Measurements from ENCODE around the gene PRDM16.

PRDM16 gene

DNA sequence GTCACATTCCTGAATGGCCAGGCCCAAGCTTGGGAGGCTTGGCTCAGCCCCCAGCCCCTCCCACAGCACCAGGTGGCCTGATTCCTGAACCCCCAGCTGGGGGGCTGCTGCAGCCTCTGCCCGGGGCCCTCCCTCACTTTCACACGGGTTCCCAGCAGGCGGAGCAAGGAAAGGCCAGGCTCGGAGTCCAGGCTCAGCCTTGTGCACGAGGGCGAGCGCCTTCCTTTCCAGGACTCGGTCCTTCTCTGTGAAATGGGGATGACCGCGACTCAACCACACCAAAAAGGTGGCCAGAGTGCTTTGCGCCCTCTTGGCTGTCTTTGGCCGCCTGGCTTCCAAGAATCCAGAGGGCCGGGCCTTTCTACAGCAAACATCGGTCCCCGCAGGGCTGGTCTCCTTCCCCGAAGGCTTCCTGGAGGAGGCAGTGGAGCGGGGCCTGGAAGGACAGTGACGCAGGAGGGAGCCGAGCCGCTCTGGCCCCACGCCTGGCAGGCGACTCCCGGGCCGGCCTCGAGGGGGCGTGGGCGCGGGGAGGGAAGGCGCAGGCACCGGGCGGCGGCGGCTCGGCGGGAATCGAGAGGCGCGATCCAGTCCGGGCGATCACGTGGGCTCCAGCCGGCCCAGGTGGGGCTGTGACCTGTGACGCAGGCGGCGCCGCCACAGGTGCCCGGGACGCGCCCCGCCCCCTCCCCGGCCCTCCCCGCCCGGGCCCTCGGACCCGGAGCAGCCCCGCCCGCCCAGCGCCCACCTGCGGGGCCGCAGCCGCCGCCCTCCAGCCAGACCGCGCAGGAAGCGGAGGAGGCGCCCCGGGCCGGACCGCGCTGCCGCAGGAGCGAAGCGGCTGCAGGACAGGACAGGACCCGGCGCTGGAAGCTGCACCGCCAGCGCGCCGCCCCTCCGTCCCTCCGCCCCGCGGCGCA, 385.1 kb downstream of the PRDM16 start, which contains the start of gene ARHGEF16 (continued):
- TF ChIP-seq, protein P1, sequence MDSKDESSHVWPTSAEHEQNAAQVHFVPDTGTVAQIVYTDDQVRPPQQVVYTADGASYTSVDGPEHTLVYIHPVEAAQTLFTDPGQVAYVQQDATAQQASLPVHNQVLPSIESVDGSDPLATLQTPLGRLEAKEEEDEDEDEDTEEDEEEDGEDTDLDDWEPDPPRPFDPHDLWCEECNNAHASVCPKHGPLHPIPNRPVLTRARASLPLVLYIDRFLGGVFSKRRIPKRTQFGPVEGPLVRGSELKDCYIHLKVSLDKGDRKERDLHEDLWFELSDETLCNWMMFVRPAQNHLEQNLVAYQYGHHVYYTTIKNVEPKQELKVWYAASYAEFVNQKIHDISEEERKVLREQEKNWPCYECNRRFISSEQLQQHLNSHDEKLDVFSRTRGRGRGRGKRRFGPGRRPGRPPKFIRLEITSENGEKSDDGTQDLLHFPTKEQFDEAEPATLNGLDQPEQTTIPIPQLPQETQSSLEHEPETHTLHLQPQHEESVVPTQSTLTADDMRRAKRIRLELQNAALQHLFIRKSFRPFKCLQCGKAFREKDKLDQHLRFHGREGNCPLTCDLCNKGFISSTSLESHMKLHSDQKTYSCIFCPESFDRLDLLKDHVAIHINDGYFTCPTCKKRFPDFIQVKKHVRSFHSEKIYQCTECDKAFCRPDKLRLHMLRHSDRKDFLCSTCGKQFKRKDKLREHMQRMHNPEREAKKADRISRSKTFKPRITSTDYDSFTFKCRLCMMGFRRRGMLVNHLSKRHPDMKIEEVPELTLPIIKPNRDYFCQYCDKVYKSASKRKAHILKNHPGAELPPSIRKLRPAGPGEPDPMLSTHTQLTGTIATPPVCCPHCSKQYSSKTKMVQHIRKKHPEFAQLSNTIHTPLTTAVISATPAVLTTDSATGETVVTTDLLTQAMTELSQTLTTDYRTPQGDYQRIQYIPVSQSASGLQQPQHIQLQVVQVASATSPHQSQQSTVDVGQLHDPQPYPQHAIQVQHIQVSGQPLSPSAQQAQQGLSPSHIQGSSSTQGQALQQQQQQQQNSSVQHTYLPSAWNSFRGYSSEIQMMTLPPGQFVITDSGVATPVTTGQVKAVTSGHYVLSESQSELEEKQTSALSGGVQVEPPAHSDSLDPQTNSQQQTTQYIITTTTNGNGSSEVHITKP (tag by site-specific recombination; IDR thresholded peaks at IDR 0.05), result no peak
- TF ChIP-seq ZNF585B (tag by site-specific recombination; IDR thresholded peaks at IDR 0.05) (no peak), HOXA7 (CRISPR knock-in tag; IDR thresholded peaks at IDR 0.05; ENCODE audit: borderline replicate concordance) (no peak), ZNF169 (tag by site-specific recombination; IDR thresholded peaks at IDR 0.05) (no peak), ZFP69B (tag by site-specific recombination; IDR thresholded peaks at IDR 0.05) (0 out of 2 replicates have a peak, but pooled peaks have one; percentile 48), ZNF521 (tag by site-specific recombination; IDR thresholded peaks at IDR 0.05) (no peak), ZNF529 (tag by site-specific recombination; IDR thresholded peaks at IDR 0.05; ENCODE audit: insufficient replicate concordance) (no peak), ZNF138 (tag by site-specific recombination; IDR thresholded peaks at IDR 0.05; ENCODE audit: borderline replicate concordance) (no peak), ZNF157 (tag by site-specific recombination; IDR thresholded peaks at IDR 0.05) (no peak), ZNF561 (tag by site-specific recombination; IDR thresholded peaks at IDR 0.05; ENCODE audit: borderline replicate concordance) (peak; percentile 59; the same call in 1 of the 2 replicates), ZNF391 (tag by site-specific recombination; IDR thresholded peaks at IDR 0.05; ENCODE audit: borderline replicate concordance, low read depth) (0 out of 2 replicates have a peak, but pooled peaks have one; percentile 24), ZNF626 (tag by site-specific recombination; IDR thresholded peaks at IDR 0.05) (no peak), PRDM1 (tag by site-specific recombination; IDR thresholded peaks at IDR 0.05) (no peak), ZNF621 (tag by site-specific recombination; IDR thresholded peaks at IDR 0.05) (no peak), ZNF404 (tag by site-specific recombination; IDR thresholded peaks at IDR 0.05) (no peak), GLI4 (tag by site-specific recombination; IDR thresholded peaks at IDR 0.05) (peak; percentile 99), ZNF146 (tag by site-specific recombination; IDR thresholded peaks at IDR 0.05) (no peak), ZBTB17 (tag by site-specific recombination; IDR thresholded peaks at IDR 0.05) (no peak), GLIS1 (tag by site-specific recombination; IDR thresholded peaks at IDR 0.05) (peak; percentile 57)
- TF ChIP-seq, protein P2, sequence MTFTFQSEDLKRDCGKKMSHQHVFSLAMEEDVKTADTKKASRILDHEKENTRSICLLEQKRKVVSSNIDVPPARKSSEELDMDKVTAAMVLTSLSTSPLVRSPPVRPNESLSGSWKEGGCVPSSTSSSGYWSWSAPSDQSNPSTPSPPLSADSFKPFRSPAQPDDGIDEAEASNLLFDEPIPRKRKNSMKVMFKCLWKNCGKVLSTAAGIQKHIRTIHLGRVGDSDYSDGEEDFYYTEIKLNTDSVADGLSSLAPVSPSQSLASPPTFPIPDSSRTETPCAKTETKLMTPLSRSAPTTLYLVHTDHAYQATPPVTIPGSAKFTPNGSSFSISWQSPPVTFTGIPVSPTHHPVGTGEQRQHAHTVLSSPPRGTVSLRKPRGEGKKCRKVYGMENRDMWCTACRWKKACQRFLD (tag by site-specific recombination; IDR thresholded peaks at IDR 0.05), result no peak
- TF ChIP-seq, protein P3, sequence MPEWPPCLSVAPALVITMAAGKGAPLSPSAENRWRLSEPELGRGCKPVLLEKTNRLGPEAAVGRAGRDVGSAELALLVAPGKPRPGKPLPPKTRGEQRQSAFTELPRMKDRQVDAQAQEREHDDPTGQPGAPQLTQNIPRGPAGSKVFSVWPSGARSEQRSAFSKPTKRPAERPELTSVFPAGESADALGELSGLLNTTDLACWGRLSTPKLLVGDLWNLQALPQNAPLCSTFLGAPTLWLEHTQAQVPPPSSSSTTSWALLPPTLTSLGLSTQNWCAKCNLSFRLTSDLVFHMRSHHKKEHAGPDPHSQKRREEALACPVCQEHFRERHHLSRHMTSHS (tag by site-specific recombination; IDR thresholded peaks at IDR 0.05), result no peak
- TF ChIP-seq, protein P4, sequence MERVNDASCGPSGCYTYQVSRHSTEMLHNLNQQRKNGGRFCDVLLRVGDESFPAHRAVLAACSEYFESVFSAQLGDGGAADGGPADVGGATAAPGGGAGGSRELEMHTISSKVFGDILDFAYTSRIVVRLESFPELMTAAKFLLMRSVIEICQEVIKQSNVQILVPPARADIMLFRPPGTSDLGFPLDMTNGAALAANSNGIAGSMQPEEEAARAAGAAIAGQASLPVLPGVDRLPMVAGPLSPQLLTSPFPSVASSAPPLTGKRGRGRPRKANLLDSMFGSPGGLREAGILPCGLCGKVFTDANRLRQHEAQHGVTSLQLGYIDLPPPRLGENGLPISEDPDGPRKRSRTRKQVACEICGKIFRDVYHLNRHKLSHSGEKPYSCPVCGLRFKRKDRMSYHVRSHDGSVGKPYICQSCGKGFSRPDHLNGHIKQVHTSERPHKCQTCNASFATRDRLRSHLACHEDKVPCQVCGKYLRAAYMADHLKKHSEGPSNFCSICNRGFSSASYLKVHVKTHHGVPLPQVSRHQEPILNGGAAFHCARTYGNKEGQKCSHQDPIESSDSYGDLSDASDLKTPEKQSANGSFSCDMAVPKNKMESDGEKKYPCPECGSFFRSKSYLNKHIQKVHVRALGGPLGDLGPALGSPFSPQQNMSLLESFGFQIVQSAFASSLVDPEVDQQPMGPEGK (tag by site-specific recombination; IDR thresholded peaks at IDR 0.05), result peak; percentile 18; the same call in 1 of the 2 replicates
- TF ChIP-seq, protein P5, sequence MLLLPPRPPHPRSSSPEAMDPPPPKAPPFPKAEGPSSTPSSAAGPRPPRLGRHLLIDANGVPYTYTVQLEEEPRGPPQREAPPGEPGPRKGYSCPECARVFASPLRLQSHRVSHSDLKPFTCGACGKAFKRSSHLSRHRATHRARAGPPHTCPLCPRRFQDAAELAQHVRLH (tag by site-specific recombination; IDR thresholded peaks at IDR 0.05), result peak; percentile 68
- TF ChIP-seq, protein P6, sequence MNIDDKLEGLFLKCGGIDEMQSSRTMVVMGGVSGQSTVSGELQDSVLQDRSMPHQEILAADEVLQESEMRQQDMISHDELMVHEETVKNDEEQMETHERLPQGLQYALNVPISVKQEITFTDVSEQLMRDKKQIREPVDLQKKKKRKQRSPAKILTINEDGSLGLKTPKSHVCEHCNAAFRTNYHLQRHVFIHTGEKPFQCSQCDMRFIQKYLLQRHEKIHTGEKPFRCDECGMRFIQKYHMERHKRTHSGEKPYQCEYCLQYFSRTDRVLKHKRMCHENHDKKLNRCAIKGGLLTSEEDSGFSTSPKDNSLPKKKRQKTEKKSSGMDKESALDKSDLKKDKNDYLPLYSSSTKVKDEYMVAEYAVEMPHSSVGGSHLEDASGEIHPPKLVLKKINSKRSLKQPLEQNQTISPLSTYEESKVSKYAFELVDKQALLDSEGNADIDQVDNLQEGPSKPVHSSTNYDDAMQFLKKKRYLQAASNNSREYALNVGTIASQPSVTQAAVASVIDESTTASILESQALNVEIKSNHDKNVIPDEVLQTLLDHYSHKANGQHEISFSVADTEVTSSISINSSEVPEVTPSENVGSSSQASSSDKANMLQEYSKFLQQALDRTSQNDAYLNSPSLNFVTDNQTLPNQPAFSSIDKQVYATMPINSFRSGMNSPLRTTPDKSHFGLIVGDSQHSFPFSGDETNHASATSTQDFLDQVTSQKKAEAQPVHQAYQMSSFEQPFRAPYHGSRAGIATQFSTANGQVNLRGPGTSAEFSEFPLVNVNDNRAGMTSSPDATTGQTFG (tag by site-specific recombination; IDR thresholded peaks at IDR 0.05; ENCODE audit: borderline replicate concordance), result no peak
- TF ChIP-seq, protein P7, sequence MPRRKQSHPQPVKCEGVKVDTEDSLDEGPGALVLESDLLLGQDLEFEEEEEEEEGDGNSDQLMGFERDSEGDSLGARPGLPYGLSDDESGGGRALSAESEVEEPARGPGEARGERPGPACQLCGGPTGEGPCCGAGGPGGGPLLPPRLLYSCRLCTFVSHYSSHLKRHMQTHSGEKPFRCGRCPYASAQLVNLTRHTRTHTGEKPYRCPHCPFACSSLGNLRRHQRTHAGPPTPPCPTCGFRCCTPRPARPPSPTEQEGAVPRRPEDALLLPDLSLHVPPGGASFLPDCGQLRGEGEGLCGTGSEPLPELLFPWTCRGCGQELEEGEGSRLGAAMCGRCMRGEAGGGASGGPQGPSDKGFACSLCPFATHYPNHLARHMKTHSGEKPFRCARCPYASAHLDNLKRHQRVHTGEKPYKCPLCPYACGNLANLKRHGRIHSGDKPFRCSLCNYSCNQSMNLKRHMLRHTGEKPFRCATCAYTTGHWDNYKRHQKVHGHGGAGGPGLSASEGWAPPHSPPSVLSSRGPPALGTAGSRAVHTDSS (tag by site-specific recombination; IDR thresholded peaks at IDR 0.05), result no peak
